CD4-positive, alpha-beta T cell treated with Interleukin-1 beta for 1 hour (primary cell): Measurements from ENCODE around the gene KCNN4.
A peak's percentile ranks its signal among the peaks of the same experiment; 100 is the strongest.

Experiments used
- DNase-seq, 2 donors: peaks; one replicate each; pipeline ENCODE4 v3.0.0-alpha.2; 2020 to 2022

KCNN4 gene

DNA sequence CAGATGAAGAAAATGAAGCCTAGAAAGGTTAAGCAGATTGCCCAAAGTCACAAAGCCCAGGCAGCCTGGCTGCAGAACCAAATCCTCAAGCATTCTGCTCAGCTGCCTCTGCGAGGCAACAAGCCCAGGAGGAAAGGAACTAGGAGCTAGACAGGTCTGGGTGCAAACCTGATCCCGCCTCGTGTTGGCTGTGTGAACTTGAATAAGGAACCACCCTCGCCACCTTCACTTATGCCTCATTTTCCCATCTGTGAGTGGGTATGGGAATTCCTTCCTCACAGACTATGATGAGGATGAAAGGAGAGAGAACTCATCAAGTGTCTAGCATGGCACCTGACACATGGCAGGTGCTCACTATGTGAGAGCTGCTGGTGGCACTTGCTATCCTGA lies 32.6 kb downstream of the KCNN4 start:
- no peak for DNase-seq

DNA sequence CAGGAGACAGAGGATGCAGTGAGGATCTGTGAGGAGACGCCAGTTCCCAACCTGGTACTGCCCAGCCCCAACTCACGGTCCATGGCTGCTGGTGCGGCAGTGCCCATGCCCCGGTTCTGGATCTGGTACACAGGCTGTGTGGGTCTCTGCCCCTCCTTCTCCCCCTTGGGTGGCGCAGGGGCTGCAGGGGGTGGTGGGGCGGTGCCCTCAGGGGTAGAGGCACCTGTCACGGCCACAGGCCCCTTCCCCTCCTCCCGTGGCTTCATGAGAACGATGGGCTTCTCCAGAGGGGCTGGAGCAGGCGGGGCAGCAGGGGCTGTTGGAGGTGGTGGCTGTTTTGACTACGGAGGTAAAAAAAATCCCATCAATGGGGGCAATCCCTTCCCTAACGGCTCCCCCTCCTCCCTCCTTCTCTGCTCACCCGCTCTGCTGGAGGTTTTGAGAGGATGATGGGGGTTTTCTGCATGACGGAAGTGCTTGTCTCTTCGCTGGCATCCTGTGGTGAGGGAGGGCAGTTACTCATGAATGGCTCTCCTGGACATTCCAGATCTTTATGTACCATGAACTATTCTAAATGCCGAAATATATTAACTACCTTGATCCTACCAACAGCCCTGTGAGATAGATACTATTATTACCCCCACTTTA lies 33.1 kb downstream of the KCNN4 start:
- DNase-seq = peak in 1 of 2 donors; percentile 39

DNA sequence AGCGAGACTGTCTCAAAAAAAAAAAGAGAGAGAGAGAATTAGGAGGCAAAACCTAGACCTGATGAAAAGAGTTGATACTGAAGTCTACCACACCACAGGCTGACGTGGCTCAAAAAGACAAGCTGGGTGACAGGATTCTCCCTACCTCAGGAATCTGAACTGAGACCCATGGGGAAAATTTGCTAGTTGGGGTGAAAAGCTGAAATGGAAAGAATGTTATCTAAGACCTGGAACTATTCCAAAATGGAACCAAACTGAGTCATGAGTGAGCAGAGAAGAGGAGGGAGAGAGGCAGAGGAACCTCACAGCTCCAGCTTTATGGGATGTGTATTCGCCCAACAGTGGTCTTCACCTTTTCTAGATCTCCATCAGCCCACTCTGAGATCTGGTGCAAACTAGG lies 37.7 kb downstream of the KCNN4 start:
- DNase-seq = no peak

DNA sequence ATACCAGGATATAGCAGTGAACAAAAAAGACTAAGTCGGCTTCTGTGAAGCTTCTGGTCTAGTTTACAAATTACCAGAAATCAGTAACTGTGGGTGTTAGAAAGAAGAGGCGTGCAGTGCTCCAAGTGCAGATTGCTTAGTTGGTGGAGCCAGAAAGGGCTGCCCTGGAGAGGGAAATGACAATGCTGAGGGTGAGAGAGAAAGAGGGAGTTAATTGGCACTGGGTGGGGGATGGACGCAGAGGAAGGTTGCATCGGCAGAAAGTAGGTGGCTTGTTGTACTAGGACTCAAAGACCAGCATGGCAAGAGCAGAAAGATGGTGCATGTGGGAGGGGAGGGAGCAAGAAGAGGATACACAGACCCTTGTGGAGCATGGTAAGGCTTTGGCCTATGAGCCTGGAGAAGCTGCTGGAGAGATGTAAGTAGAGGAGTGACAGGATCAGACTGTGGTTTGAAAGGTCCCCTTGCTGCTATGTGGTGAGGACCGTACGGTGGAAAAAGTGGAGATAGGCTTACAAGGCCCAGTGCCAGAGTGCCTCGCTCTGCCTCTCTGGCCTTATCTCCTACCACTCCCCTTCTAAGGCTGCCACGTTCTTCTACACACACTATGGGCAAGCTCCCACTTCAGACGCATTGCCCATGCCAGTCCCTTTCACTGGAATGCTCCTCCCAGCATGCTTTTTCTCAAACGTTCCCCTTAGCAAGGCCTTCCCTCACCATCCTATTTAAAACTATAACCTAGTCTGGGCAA lies 39.5 kb downstream of the KCNN4 start:
- no peak for DNase-seq

DNA sequence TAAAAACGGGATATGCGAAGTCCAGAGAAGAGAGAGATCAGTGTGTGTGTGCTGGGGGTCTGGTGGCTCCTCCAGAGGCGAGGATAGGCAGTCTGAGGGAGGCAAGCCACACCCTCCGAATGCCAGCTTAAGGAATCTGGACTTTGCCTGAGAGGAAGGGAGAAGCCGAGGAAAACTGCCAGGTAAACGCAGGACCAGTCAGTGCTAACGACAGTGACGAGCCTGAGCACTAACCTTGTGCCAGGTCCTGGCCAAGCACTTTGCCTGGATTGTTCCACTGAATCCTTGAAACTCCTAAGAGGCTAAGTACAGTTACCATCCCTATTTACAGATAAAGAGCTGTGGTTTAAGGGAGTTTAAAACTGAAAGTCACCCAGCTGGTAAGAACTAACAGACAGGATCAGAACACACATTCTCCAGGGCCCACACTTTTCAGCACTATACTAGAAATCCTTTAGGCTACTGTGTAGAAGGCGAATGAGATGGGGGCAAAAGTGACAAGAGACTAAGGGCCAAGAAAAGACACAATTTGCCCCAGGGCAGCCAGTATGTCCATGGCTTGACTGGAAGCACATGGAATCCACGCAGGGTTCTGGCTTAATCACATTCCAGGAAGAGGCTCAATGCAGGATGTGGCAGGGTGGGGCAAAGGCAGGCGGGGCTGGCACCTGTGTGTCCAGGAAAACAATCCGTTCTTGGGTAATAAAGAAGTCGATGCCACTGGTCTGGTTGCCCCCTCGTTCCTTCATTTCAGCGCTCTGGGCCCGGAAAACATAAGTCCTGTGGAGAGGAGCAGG lies 41.1 kb downstream of the KCNN4 start:
- no peak for DNase-seq

DNA sequence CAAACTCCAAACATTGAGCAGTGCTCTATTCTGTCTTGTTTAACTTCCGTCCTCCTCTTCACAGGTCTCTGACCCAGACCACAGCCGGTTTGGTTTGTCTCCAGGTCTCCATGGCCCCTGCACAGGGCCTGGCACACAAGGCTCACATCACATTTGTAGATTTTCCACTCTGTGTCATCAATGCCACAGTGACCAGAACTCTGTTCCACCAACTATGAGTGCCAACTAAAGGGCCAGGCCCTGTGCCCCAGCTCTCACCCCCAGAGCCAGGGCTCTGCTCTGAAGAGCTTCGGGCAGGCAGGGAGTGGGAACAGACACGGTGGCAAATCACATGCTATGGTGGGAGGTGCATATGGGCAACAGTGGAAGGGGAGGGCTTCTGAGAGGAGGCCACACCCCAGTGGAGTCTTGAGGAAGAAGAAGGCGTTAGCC lies 42.0 kb downstream of the KCNN4 start:
- no peak for DNase-seq

DNA sequence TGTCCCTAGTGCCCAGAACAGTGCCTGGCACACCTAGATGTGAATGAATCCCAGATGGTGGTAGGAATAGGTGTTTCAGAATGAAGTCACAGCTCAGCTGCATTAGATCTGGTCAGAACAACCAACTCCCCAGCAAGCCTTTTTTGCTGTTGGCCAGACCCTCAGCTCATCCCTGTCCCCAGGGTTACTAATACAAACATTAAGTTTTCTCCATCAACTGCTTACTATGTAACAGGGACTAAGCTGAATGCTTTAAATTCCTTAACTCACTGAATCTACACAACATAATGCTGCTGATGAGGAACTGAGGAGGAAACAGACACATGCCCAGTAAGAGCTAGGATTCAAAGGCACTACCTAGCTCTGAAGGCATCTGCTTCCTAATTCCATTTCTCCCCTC lies 44.8 kb downstream of the KCNN4 start:
- no peak for DNase-seq

DNA sequence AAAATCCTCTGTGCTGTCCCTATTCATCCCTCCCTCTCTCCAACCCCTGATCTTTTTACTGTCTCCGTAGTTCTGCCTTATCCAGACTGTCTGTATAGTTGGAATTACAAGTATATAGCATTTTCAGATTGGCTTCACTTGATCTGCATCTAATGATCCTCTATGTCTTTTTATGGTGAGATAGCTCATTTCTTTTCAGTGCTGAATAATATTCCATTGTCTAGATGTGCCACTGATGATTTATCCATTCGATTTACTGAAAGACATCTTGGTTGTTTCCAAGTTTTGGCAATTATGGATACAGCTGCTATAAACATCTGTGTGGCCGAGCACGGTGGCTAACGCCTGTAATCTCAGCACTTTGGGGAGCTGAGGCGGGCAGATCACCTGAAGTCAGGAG lies 45.8 kb downstream of the KCNN4 start:
- DNase-seq = no peak

DNA sequence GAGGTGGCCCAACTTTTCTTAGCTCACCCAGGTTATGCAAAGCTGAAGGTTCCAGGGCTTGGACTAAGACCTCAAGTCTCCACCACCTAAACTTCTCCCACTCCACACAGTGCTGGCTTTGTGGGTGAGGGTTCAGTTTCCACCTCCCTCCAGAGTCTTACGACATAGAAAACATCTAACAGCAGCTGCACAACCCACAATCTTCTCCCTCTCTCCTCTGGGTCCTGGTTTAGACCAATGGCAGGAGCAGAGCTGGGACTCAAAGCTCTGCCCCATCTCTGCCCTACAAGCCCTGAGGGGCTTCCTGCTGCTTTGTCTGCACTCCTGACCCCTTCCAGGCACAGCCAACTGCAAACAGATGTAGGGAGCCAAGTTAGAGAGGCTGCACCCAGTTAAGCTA lies 48.9 kb downstream of the KCNN4 start:
- DNase-seq = no peak

DNA sequence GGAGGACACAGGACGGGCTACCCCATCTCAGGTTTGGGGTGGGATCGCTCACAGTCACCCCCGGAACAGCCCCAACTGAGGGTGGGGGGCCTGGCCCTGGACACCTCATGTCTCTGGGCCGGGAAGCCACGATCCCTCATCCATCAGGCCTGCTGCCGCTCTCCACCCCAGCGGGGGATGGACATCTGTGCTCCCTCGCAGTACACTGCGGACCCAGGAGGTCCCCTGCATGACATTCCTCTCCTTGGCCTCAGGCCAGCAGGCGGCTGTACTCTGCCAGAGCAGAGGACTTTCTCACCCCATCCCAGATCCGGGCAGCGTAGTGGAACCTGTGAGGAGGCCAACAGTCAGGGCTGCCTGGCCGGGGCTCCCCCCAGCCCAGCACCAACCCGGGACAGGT lies 49.4 kb downstream of the KCNN4 start:
- DNase-seq = no peak

DNA sequence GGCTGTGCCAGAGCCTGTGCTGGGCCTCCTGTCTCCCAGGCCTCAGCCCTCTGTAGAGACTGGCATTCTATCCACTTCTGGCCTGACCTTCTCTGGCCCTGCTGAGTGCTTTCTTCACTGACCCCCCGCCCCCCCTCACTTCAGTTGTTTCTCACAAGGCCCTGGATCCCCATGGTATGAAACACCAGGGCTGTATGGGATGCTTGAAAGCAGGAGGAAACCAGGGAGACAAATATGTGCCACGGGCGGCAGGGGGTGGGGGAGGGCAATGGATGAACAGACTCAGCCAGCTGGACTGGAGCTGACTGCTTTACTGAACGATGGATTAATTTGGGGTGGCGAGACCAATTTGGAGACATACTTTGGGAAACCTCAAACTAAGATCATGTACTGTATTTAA lies 50.9 kb downstream of the KCNN4 start:
- DNase-seq = no peak

DNA sequence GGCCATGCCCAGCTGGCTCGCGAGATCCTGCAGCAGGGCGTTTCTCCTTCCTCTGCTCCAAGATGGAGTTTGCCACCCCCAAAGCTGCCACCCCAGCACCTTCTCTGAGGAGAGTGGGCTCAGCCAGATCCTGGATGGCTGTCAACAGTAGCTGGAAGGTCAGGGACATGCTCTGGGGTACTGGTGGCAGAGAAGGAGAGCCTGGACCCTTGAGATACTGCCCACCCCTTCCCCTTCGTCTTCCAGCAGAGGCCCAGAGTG lies 53.2 kb downstream of the KCNN4 start:
- DNase-seq = no peak

DNA sequence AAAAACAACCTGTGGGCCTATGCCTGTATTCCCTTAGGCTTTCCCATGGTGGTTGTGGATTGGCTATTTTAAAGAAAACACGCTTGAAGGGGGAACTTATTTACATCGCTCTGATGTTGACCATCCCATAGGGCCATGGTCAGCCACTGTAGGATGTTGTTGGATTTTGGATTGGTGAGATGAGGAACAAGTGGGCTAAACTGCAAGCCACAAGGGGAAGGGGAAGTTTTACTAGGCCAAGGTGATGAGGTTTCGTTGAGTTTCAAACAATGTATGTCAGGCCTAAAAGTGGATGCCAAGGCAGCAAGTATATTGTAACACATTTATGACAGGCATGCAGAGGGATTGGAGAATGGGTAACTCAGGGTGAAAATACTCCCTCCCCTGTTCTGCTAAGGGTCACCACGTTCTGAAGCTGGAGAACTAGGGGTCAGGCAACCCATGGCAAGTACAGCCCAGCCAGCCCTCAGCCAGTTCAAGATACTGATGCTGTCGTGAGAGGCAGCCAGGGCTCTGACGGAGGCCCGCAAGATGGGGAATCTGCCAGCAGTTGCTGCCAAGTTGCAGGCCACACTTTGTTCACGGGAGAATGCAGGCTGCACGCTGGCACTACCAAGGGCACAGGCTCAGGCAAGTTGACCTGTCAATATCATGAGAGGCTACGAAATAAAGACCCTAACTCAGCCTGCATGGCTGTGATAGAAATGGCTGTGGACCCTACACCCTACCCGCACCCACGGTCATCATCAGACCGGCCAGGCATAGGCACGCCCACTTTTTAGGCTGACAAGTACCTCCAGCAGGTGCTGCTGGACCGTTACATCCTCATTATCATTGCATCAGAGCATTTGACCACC lies 53.8 kb downstream of the KCNN4 start:
- DNase-seq = no peak

DNA sequence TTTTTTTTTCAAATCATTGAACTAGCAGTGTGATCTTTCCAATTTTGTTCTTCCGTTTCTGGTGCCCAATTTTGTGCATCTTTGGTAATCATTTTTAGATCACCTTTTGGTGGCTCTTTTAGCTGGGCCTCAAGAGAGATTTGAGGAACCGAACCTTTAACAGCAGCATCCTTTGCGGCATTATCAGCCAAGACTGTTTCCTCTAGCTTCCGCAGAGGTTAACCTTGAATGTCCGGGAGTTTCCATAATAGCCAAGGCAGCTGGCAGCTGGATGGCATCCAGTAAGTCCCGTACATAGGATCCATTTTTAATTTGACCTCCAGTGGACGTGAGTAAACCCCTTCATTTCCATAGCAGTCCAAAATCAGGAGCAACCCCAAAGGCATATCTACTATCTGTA lies 55.3 kb downstream of the KCNN4 start:
- peak in 1 of 2 donors; percentile 15 for DNase-seq

DNA sequence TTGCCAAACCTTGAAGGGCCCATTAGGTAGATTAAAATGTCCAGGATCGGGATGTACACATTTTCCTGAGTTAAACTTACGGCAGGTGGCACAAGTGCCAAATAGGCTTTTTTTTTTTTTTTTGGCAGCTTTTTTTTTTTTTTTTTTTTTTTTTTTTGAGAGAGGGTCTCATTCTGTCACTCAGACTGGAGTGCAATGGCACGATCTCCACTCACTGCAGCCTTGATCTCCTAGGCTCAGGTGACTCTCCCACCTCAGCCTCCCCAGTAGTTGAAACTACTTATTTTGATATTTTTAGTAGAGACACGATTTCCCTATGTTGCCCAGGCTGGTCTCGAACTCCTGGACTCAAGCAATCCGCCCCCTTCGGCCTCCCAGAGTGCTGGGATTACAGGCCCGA lies 55.9 kb downstream of the KCNN4 start:
- no peak for DNase-seq

DNA sequence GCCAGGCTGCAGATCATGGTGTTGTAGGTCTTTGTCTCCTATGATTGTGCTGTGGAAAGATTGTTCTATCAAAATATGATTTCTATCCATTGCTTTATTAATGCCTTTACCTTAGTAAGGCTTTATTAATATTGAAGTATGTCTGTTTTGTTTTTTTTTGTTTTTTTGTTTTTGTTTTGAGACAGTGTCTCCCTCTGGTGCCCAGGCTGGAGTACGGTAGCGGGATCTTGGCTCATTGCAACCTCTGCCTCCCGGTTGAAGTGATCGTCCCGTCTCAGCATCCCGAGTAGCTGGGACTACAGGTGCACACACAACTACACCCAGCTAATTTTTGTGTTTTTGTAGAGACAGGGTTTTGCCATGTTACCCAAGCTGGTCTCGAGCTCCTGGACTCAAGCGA lies 57.2 kb downstream of the KCNN4 start:
- no peak for DNase-seq

DNA sequence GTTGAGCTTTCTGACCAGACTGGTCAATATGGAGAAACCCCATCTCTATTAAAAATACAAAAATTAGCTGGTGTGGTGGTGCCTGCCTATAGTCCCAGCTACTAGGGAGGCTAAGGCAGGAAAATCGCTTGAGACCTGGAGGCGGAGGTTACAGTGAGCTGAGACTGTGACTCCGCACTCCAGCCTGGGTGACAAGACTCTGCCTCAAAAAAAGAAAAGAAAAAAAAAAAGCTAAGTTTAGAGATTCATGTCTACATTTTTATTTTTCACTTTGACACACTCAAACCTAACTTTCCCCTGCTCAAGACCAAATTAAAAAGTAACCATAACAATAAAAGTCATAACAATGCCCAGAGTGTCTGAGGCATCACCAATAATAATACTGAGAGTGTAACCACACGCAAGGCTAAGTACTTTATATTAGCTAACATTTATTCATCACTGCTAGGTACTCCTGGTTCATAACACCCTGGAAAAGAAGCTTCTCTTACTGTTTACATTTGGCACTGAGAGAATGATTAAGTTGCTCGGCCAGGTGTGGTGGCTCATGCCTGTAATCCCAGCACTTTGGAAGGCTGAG lies 59.2 kb downstream of the KCNN4 start:
- no peak for DNase-seq

DNA sequence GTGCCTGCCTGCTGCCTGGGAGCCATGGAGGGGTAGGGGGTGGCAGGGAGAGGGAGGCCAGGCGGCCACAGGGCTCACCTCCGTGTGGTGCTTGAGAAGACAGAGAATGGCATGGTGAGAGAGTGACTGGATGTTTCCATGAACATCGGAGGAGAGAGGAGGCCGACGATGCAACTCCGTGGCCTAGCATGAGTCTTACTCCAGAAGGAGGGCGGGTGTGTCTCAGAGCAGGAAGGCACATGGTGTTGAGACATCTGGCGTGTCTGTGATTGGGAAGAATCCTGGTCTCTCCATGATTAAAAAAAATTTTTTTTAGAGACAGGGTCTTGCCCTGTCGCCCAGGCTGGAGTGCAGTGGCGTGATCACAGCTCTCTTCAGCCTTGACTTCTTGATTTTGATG lies 59.8 kb downstream of the KCNN4 start:
- DNase-seq = no peak

DNA sequence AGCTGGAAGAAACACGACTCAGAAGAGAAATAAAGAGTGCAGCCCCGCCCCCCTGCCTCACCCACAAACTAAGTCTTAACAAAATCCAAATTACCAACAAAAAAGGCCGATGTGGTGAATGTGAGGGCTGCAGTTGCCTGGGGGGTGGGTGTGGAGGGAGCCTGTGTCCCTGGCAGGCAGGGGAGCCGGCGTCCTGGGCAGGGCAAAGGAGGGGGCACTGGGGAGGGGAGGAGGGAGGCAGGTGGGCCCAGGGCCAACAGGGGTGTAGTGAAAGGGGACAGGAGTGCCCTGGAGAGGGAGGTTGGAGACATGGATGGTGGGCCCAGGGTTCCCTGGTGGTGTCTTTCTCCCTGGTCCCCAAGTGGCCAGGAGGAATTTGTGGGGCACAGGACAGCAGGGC lies 60.9 kb downstream of the KCNN4 start:
- no peak for DNase-seq

DNA sequence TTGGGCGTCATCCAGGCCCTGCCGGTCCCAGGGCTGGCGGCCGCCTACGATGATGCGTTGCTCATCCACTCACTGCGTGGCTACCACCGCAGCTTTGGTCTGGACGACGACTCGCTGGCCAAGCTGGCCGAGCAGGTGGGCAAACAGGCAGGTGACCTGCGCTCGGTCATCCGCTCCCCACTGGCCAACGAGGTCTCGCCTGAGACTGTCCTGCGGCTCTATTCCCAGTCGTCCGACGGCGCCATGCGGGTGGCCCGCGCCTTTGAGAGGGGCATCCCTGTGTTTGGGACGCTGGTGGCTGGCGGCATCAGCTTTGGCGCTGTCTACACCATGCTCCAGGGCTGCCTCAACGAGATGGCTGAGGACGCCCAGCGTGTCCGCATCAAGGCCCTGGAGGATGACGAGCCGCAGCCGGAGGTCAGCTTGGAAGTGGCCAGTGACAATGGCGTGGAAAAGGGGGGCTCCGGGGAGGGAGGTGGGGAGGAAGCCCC lies 61.4 kb downstream of the KCNN4 start:
- no peak for DNase-seq

DNA sequence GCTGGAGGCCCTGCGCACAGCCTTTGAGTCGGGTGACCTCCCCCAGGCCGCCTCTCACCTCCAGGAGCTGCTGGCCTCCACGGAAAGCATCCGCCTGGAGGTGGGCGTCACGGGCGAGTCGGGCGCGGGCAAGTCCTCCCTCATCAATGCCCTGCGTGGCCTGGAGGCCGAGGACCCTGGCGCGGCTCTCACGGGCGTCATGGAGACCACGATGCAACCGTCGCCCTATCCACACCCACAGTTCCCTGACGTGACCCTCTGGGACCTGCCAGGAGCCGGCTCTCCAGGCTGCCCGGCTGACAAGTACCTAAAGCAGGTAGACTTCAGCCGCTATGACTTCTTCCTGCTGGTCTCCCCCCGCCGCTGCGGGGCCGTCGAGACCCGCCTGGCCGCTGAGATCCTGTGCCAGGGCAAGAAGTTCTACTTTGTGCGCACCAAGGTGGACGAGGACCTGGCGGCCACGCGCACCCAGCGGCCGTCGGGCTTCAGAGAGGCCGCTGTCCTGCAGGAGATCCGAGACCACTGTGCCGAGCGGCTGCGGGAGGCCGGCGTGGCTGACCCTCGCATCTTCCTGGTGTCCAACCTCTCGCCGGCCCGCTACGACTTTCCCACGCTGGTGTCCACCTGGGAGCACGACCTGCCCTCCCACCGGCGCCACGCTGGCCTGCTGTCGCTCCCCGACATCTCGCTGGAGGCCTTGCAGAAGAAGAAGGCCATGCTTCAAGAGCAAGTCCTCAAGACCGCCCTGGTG lies 62.0 kb downstream of the KCNN4 start:
- DNase-seq = no peak
